Progenitor cell of endocrine pancreas (in vitro differentiated cells): Measurements from ENCODE around the gene TMED5. TPM values are rescaled to one million over a fixed set of nuclear protein-coding genes. Genes with fewer than 3 reads are reported as not detected.

Experiments
- DNase-seq: peaks from one replicate; pipeline ENCODE4 v3.0.0; 2021; ENCODE audit warnings: low spot score; ENCODE audit not compliant: unreplicated experiment
- H3K27ac Mint-ChIP-seq: 2 replicates; pipeline ENCODE4 v1.8.0; 2021; ENCODE audit warnings: mild to moderate bottlenecking, moderate library complexity, mixed read lengths
- H3K27me3 Mint-ChIP-seq: 2 replicates; pipeline ENCODE4 v1.8.0; 2021; ENCODE audit warnings: mixed read lengths
- H3K36me3 Mint-ChIP-seq: 2 replicates; pipeline ENCODE4 v1.8.0; 2022; ENCODE audit warnings: mixed read lengths; ENCODE audit not compliant: insufficient read depth
- H3K4me1 Mint-ChIP-seq: 2 replicates; pipeline ENCODE4 v1.8.0; 2021; ENCODE audit warnings: low read depth, mixed read lengths
- H3K4me3 Mint-ChIP-seq: 2 replicates; pipeline ENCODE4 v1.8.0; 2021; ENCODE audit warnings: low read depth, mild to moderate bottlenecking, moderate library complexity, mixed read lengths
- H3K9me3 Mint-ChIP-seq: 2 replicates; pipeline ENCODE4 v1.8.0; 2021; ENCODE audit warnings: low read depth, mixed read lengths
- total RNA-seq: library from RNA; stranded (reverse); gene quantifications from 2 replicates; pipeline ENCODE4 v1.2.1, GENCODE V29; 2021
- TF ChIP-seq, protein P1 (sequence below): fragments of 200-600 bp; sonication (generic); IDR thresholded peaks from one replicate; pipeline ENCODE4 v1.5.0; 2021; ENCODE audit warnings: antibody characterized with exemption, mild to moderate bottlenecking; ENCODE audit not compliant: unreplicated experiment

TMED5 gene
- total RNA-seq, 1 donor from 2014 or later: 35.4 TPM

DNA sequence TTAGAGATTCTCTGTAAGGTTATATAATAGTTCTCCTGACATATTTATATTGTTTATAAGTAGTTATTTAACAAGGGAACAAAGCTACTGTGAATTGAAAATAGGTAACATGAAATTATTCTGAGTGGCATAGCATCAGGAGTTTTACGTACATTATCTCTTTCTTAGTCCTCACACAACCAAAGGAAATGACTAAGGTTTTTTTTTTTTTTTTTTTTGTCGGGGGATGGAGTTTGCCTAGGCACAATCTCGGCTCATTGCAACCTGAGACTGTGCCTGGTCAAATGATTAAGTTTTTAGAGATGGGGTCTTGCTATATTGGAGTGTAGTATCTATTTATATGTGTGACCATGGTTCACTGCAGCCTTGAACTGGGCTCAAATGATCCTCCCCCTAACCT is 24.9 kb downstream of the TMED5 start:
- H3K9me3 Mint-ChIP-seq: no peaks in the 10 kb centered on the region
- H3K4me1 Mint-ChIP-seq: no peaks in the 10 kb centered on the region
- TF ChIP-seq, protein P1, sequence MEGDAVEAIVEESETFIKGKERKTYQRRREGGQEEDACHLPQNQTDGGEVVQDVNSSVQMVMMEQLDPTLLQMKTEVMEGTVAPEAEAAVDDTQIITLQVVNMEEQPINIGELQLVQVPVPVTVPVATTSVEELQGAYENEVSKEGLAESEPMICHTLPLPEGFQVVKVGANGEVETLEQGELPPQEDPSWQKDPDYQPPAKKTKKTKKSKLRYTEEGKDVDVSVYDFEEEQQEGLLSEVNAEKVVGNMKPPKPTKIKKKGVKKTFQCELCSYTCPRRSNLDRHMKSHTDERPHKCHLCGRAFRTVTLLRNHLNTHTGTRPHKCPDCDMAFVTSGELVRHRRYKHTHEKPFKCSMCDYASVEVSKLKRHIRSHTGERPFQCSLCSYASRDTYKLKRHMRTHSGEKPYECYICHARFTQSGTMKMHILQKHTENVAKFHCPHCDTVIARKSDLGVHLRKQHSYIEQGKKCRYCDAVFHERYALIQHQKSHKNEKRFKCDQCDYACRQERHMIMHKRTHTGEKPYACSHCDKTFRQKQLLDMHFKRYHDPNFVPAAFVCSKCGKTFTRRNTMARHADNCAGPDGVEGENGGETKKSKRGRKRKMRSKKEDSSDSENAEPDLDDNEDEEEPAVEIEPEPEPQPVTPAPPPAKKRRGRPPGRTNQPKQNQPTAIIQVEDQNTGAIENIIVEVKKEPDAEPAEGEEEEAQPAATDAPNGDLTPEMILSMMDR: no peak
- peaks cover 11% of the 10 kb centered on the region for H3K36me3 Mint-ChIP-seq
- no peak overlapping the region for H3K4me3 Mint-ChIP-seq
- no peak for DNase-seq
- no peaks in the 10 kb centered on the region for H3K27me3 Mint-ChIP-seq
- H3K27ac Mint-ChIP-seq: no peak overlapping the region

DNA sequence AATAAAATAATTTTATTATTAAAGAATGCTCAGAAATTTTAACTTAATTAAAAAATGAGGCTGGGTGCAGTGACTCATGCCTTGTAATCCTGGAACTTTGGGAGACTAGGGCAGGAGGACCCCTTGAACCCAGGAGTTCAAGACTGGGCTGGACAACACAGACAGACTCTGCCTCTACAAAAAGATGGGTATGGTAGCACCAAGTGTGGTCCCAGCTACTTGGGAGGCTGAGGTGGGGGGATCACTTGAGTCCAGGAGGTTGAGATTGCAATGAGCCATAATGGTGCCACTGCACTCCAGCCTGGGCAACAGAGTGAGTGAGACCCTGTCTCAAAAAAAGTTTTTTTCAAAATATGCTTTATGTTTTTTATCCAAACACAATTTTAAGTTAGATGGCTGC is 25.3 kb downstream of the TMED5 start:
- H3K4me3 Mint-ChIP-seq: no peak overlapping the region
- peaks cover 11% of the 10 kb centered on the region for H3K36me3 Mint-ChIP-seq

DNA sequence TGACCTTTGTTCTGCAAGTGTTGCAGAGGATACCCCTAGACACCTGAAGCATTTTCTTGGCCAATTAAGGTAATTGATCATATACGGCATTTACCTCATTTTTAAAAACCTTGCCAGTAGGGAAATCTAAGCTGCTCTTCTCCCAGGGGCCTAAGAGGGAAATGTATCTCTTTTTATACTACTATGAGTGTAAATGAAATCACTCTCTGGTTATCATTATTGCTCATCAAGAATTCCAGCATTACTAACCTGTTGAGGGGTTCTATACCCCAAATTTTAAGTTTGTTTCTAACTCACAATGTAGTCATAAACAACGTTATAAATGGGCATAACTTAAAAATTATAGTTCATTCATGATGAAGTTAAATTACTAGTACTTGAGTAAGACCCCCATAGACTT is 27.4 kb downstream of the TMED5 start:
- no peak for DNase-seq
- H3K4me3 Mint-ChIP-seq: no peak overlapping the region
- H3K9me3 Mint-ChIP-seq: no peaks in the 10 kb centered on the region
- H3K36me3 Mint-ChIP-seq: peaks cover 6% of the 10 kb centered on the region
- H3K27ac Mint-ChIP-seq: no peak overlapping the region
- no peaks in the 10 kb centered on the region for H3K4me1 Mint-ChIP-seq
- no peaks in the 10 kb centered on the region for H3K27me3 Mint-ChIP-seq
- TF ChIP-seq, protein P1: no peak

More for the DNA sequence above, 25.3 kb downstream of the TMED5 start:
- TF ChIP-seq, protein P1: no peak
- no peak for DNase-seq
- no peak overlapping the region for H3K27ac Mint-ChIP-seq
- no peaks in the 10 kb centered on the region for H3K27me3 Mint-ChIP-seq
- no peaks in the 10 kb centered on the region for H3K9me3 Mint-ChIP-seq
- no peaks in the 10 kb centered on the region for H3K4me1 Mint-ChIP-seq

DNA sequence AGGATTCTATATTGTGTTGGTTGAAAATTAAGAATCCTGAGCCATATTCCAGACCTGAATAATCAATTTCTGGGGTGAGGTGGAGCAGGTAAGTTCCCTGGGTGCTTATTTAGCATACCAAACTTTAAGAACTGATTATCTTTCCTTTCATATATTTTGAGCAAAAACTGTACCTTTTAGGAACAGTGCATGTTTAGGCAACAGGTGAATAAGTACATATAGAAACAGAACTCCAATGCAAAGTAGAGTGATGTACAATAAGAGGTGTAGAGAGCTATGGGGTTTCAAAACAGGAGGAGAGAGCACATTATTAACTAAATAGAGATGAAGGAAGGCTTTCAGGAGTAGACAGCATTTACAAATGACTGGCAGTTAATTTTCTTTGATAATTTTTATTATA is 28.7 kb downstream of the TMED5 start:
- H3K36me3 Mint-ChIP-seq: peaks cover 8% of the 10 kb centered on the region

DNA sequence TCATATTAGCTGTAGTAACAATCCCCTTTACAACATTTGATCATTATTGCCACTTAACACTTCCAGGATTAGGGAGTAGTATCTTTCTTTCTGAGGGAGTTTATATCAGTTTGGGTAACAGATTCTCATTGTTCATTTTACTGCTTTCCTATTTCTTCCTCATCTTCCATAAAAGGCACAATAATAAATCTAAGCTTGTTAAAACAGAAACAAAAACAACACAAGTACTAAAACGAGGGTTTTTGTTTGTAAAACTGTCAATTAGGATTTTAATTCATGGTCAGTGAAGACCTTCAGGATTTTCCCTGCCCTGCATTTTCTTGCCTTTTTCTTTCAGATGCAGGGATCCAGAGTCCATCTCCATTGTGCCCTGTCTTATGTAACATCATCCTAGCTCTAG is 29.5 kb downstream of the TMED5 start:
- TF ChIP-seq, protein P1: no peak

More for the DNA sequence above, 28.7 kb downstream of the TMED5 start:
- H3K27ac Mint-ChIP-seq: no peak overlapping the region
- DNase-seq: no peak
- no peaks in the 10 kb centered on the region for H3K4me1 Mint-ChIP-seq
- no peaks in the 10 kb centered on the region for H3K9me3 Mint-ChIP-seq
- TF ChIP-seq, protein P1: no peak
- no peaks in the 10 kb centered on the region for H3K27me3 Mint-ChIP-seq
- no peak overlapping the region for H3K4me3 Mint-ChIP-seq

More for the DNA sequence above, 29.5 kb downstream of the TMED5 start:
- no peak overlapping the region for H3K4me3 Mint-ChIP-seq
- no peak overlapping the region for H3K27ac Mint-ChIP-seq
- peaks cover 7% of the 10 kb centered on the region for H3K36me3 Mint-ChIP-seq
- DNase-seq: no peak
- no peaks in the 10 kb centered on the region for H3K9me3 Mint-ChIP-seq
- no peaks in the 10 kb centered on the region for H3K27me3 Mint-ChIP-seq
- H3K4me1 Mint-ChIP-seq: no peaks in the 10 kb centered on the region
